Cardiac muscle cell (in vitro differentiated cells and primary cell): Measurements from ENCODE around the gene P4HTM. TPM values are rescaled to one million over a fixed set of nuclear protein-coding genes. Genes with fewer than 3 reads are reported as not detected.

ENCODE experiments used
- DNase-seq, 2 donors: peaks; one replicate each; pipeline versions ENCODE4 v3.0.0 to v3.0.0-alpha.2; 2010 to 2017; ENCODE audit warnings: low read depth in 1 of 2, low spot score in 1 of 2
- H3K27ac ChIP-seq: fragments of 200-600 bp; sonication (generic); 2 replicates; pipeline ENCODE4 v1.5.1; 2016
- H3K27me3 ChIP-seq: fragments of 200-600 bp; sonication (generic); 2 replicates; pipeline ENCODE4 v1.6.0; 2016; ENCODE audit warnings: control low read depth
- H3K36me3 ChIP-seq: fragments of 200-600 bp; sonication (generic); 2 replicates; pipeline ENCODE4 v1.5.1; 2016; ENCODE audit warnings: control low read depth
- H3K4me1 ChIP-seq: fragments of 200-600 bp; sonication (generic); 2 replicates; pipeline ENCODE4 v1.8.1; 2017; ENCODE audit warnings: low read depth, mild to moderate bottlenecking, mixed run types
- H3K4me3 ChIP-seq: fragments of 200-600 bp; sonication (generic); 2 replicates; pipeline ENCODE4 v1.5.1; 2016; ENCODE audit warnings: mild to moderate bottlenecking
- H3K9me3 ChIP-seq: fragments of 200-600 bp; sonication (generic); 2 replicates; pipeline ENCODE4 v1.5.1; 2017; ENCODE audit warnings: low read depth, mild to moderate bottlenecking, control low read depth
- CTCF ChIP-seq: IDR thresholded peaks from 2 replicates; pipeline ENCODE4 v1.5.1; 2012; ENCODE audit warnings: low read depth, mild to moderate bottlenecking, low read length
- polyA plus RNA-seq: library from polyadenylated mRNA; unstranded; fragments of >200 nt; fragmentation: Nextera tagmentation; extraction: Ambion mirVana; gene quantifications from 2 replicates; pipeline ENCODE4 v1.2.1, GENCODE V29; 2016
- total RNA-seq: library from RNA; depleted of rRNA; stranded (reverse); fragments of >200 nt; gene quantifications from 2 replicates; pipeline ENCODE4 v1.2.3, GENCODE V29; 2016

The P4HTM gene
- total and polyA plus RNA-seq, 2 experiments from 2014 or later = 60.4 to 76.5 TPM

GRCh38 chr3:49020330-49021212 is 30.5 kb downstream of the P4HTM start:
- H3K27ac ChIP-seq = peak overlapping the region; percentile 96
- peak in 1 of 2 donors; percentile 39 for DNase-seq
- no peak for TF ChIP-seq CTCF

DNA sequence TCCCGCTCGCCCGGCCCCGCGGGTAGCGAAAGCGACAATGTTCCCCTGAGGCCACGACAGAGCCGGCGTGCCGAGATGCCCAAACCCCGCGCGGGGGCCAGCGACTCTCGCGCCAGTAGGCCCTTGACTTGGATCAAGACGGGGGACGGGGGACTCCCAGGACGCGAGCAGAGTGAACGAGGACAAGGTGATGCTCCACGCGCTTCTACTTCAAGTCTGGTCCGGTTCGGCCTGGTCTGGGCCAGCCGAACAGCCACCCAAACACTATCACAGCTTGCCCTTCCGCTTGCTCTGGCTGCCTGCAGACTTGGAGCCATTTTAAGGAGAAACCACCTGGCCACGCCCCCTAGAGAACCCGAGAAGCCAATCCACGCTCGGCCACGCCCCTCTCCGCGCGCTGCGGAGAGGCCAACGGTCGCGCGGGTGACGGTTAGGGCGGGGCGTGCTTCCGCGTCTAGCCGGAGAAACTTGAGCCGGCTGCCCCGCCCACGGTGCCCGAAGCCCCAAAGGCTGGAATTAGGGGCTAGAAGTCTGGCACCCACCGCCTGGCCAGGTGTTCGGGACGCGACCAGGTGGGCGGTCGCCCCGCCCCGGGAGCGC is 31.3 kb downstream of the P4HTM start:
- H3K36me3 ChIP-seq = peaks cover 26% of the 10 kb centered on the region
- no peak for TF ChIP-seq CTCF
- peak overlapping the region; percentile 96 for H3K27ac ChIP-seq
- H3K9me3 ChIP-seq = no peaks in the 10 kb centered on the region
- peak; percentile 98 to 100 for DNase-seq
- peak overlapping the region; percentile 55 for H3K4me3 ChIP-seq
- no peaks in the 10 kb centered on the region for H3K27me3 ChIP-seq
- H3K4me1 ChIP-seq = peaks cover 15% of the 10 kb centered on the region

More at GRCh38 chr3:49020330-49021212, 30.5 kb downstream of the P4HTM start:
- Histone ChIP-seq H3K27me3 (no peaks in the 10 kb centered on the region), H3K9me3 (no peaks in the 10 kb centered on the region), H3K4me1 (peaks cover 15% of the 10 kb centered on the region), H3K36me3 (peaks cover 27% of the 10 kb centered on the region), H3K4me3 (peak overlapping the region; percentile 55)

DNA sequence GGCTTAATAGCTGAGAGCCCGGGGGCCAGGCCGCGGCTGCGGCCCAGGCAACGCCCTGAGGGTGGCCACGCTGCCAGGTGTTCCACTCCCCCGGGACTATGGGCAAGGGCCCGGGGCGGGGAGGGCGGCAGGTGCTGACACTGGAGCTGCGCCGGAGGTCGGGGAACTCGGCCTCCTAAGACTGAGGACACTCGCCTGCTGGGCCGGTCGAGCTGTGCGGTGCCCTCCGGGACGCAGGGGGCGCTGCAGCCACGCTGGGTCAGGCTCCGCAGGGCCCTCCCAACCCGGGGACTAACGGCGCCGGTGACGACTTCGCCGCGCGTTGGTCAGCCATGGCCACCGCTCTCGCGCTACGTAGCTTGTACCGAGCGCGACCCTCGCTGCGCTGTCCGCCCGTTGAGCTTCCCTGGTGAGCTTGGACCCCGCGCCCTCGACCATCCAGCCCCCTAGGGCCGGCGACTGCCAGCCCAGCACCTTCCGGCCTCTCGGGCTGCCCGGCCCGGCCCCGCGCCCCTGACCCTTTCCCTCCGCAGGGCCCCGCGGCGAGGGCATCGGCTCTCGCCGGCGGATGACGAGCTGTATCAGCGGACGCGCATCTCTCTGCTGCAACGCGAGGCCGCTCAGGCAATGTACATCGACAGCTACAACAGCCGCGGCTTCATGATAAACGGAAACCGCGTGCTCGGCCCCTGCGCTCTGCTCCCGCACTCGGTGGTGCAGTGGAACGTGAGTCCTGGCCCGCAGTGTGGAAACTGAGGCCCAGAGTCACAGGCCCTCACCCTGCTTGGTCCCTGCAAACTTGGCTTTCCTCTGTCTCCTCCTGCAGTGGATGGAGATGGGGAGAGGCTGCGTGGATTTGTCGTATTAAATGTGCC is 32.0 kb downstream of the P4HTM start, which contains the start of gene NDUFAF3:
NDUFAF3 (plus strand) TSS at position 309 of the 875 bp plus-strand sequence; CDS start at position 333, 24 bp downstream.
- Histone ChIP-seq H3K4me3 (peak within 1 kb of the TSS; percentile 55), H3K36me3 (peaks cover 27% of the 10 kb centered on the region), H3K27me3 (no peaks in the 10 kb centered on the region), H3K9me3 (no peaks in the 10 kb centered on the region), H3K27ac (peak within 1 kb of the TSS; percentile 96), H3K4me1 (peaks cover 15% of the 10 kb centered on the region)
- peak; percentile 95 to 96 for DNase-seq
- TF ChIP-seq CTCF = peak; percentile 90

DNA sequence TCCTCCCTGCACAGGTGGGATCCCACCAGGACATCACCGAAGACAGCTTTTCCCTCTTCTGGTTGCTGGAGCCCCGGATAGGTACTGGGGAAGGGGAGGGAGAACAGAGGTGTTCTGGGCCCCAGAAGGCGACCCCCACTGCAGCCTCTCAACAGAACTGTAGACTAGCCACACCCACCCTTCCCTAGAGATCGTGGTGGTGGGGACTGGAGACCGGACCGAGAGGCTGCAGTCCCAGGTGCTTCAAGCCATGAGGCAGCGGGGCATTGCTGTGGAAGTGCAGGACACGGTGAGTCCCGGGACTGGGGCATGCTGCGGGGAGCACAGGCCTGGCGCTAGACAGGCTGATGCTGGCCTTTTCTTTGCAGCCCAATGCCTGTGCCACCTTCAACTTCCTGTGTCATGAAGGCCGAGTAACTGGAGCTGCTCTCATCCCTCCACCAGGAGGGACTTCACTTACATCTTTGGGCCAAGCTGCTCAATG is 32.7 kb downstream of the P4HTM start:
- DNase-seq = no peak
- no peak for TF ChIP-seq CTCF
- Histone ChIP-seq H3K36me3 (peaks cover 30% of the 10 kb centered on the region), H3K4me1 (peaks cover 11% of the 10 kb centered on the region), H3K4me3 (peak overlapping the region; percentile 55), H3K27ac (peak overlapping the region; percentile 96), H3K27me3 (no peaks in the 10 kb centered on the region), H3K9me3 (no peaks in the 10 kb centered on the region)

- no peak for TF ChIP-seq CTCF
- DNase-seq = no peak
- H3K4me1 ChIP-seq = peaks cover 11% of the 10 kb centered on the region
- no peaks in the 10 kb centered on the region for H3K27me3 ChIP-seq
- no peak overlapping the region for H3K27ac ChIP-seq
- H3K36me3 ChIP-seq = peaks cover 30% of the 10 kb centered on the region
- H3K4me3 ChIP-seq = no peak overlapping the region
- H3K9me3 ChIP-seq = no peaks in the 10 kb centered on the region
Observed at GRCh38 chr3:49023775-49024174, 33.7 kb downstream of the P4HTM start.
